HG03060 (cell line): ENCODE results near the gene BEND2.
"Not testable (repeated sequence)": the region's sequence is repeated elsewhere in the genome, so short reads cannot be mapped to it uniquely, and the experiment has no call there.

ENCODE experiments used
- ATAC-seq: cut with Tn5 transposase; IDR thresholded peaks from one replicate; pipeline ENCODE4 v1.9.1; 2021; ENCODE audit warnings: low read depth, moderate number of reproducible peaks; ENCODE audit not compliant: unreplicated experiment

Gene BEND2

GRCh38 chrX:18220786-18221185 is at the start of gene BEND2:
BEND2 (minus strand) TSS chrX:18220886; CDS start chrX:18220750, 136 bp downstream.
- ATAC-seq: no peak

- ATAC-seq: no peak
Observed at GRCh38 chrX:18255059-18255458, 34.4 kb upstream of the BEND2 start.

- ATAC-seq: no peak
Observed at GRCh38 chrX:18252644-18253359, 32.1 kb upstream of the BEND2 start.

- ATAC-seq: not testable (repeated sequence)
Observed at GRCh38 chrX:18229646-18230045, 9.0 kb upstream of the BEND2 start.

GRCh38 chrX:18228069-18228468 is 7.4 kb upstream of the BEND2 start:
- ATAC-seq: no peak

GRCh38 chrX:18227458-18227857 is 6.8 kb upstream of the BEND2 start:
- ATAC-seq: no peak

- ATAC-seq: no peak
Observed at GRCh38 chrX:18210470-18210869, 10.2 kb downstream of the BEND2 start.

- ATAC-seq: no peak
Observed at GRCh38 chrX:18206657-18207056, 14.0 kb downstream of the BEND2 start.

GRCh38 chrX:18203631-18204030 is 17.1 kb downstream of the BEND2 start:
- ATAC-seq: no peak

- no peak for ATAC-seq
Observed at GRCh38 chrX:18194688-18195087, 26.0 kb downstream of the BEND2 start.

- ATAC-seq: no peak
Observed at GRCh38 chrX:18179446-18179845, 41.2 kb downstream of the BEND2 start.

- no peak for ATAC-seq
Observed at GRCh38 chrX:18174971-18175370, 45.7 kb downstream of the BEND2 start.

GRCh38 chrX:18174209-18174608 is 46.5 kb downstream of the BEND2 start:
- ATAC-seq: no peak

GRCh38 chrX:18173494-18174180 is 47.0 kb downstream of the BEND2 start:
- ATAC-seq: no peak

- ATAC-seq: no peak
Observed at GRCh38 chrX:18172970-18173369, 47.7 kb downstream of the BEND2 start.

GRCh38 chrX:18170910-18171309 is 49.8 kb downstream of the BEND2 start:
- no peak for ATAC-seq

GRCh38 chrX:18166068-18166467 is 54.6 kb downstream of the BEND2 start:
- no peak for ATAC-seq

GRCh38 chrX:18160369-18160768 is 60.3 kb downstream of the BEND2 start:
- no peak for ATAC-seq

GRCh38 chrX:18158963-18159362 is 61.7 kb downstream of the BEND2 start:
- ATAC-seq: no peak

- ATAC-seq: no peak
Observed at GRCh38 chrX:18151649-18152048, 69.0 kb downstream of the BEND2 start.

- ATAC-seq: no peak
Observed at GRCh38 chrX:18151157-18151556, 69.5 kb downstream of the BEND2 start.

- ATAC-seq: no peak
Observed at GRCh38 chrX:18149454-18149853, 71.2 kb downstream of the BEND2 start.
